ENCODE results near the gene SRSF9.

Gene SRSF9

GRCh38 chr12:120480211-120480610 lies 10.7 kb upstream of the SRSF9 start:
- no peak for FAIRE-seq
- DNase-seq (ENCODE audit: insufficient read length, low spot score), result no peak
- TF ChIP-seq, protein P1, sequence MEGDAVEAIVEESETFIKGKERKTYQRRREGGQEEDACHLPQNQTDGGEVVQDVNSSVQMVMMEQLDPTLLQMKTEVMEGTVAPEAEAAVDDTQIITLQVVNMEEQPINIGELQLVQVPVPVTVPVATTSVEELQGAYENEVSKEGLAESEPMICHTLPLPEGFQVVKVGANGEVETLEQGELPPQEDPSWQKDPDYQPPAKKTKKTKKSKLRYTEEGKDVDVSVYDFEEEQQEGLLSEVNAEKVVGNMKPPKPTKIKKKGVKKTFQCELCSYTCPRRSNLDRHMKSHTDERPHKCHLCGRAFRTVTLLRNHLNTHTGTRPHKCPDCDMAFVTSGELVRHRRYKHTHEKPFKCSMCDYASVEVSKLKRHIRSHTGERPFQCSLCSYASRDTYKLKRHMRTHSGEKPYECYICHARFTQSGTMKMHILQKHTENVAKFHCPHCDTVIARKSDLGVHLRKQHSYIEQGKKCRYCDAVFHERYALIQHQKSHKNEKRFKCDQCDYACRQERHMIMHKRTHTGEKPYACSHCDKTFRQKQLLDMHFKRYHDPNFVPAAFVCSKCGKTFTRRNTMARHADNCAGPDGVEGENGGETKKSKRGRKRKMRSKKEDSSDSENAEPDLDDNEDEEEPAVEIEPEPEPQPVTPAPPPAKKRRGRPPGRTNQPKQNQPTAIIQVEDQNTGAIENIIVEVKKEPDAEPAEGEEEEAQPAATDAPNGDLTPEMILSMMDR (IDR thresholded peaks at IDR 0.05; ENCODE audit: insufficient read depth, missing control alignments), result no peak

DNA sequence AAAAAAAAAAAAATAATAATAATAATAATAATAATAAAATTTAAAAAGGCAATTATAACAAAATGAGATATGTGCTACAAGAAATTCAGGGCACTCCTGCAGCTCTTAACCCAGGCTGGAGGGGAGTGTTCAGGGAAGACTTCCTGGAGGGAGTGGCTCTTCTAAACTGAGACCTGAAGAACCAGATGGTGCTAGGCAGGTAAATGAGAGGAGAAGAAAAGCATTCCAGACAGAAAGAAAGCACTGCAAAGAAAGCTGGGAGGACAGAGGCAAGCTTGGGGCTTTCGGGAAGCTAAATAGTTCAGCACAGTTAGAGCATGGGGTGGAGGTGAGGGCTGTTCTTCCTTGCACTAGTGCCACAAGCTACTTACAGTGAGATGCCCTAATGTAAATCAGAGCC lies 9.9 kb upstream of the SRSF9 start:
- TF ChIP-seq, protein P1 (IDR thresholded peaks at IDR 0.05; ENCODE audit: insufficient read depth, missing control alignments), result no peak
- FAIRE-seq, result no peak
- DNase-seq (ENCODE audit: insufficient read length, low spot score), result no peak

DNA sequence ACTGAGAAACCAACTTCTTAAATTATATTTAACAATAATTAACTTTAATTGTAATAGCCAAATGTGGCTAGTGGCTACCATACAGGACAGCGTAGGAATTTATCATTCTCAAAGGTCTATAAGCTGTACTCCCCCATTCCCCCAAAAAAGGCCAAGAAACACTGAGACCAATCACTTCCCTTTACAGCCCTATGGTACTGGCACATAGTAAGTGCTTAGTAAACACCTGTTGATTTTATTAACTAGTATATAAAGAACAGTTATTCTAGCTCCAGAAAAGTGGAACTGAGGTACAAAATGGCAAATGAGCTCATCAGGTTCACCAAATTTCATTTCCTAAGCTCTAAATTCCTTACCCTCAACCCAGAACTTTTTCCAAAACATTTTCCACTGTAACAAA lies 6.1 kb upstream of the SRSF9 start:
- TF ChIP-seq, protein P1 (IDR thresholded peaks at IDR 0.05; ENCODE audit: insufficient read depth, missing control alignments), result no peak
- no peak for FAIRE-seq
- DNase-seq (ENCODE audit: insufficient read length, low spot score), result no peak

- FAIRE-seq (no peak), DNase-seq (ENCODE audit: insufficient read length, low spot score) (no peak)
- TF ChIP-seq, protein P1 (IDR thresholded peaks at IDR 0.05; ENCODE audit: insufficient read depth, missing control alignments), result no peak
Measured at GRCh38 chr12:120474616-120474960, 5.0 kb upstream of the SRSF9 start.

DNA sequence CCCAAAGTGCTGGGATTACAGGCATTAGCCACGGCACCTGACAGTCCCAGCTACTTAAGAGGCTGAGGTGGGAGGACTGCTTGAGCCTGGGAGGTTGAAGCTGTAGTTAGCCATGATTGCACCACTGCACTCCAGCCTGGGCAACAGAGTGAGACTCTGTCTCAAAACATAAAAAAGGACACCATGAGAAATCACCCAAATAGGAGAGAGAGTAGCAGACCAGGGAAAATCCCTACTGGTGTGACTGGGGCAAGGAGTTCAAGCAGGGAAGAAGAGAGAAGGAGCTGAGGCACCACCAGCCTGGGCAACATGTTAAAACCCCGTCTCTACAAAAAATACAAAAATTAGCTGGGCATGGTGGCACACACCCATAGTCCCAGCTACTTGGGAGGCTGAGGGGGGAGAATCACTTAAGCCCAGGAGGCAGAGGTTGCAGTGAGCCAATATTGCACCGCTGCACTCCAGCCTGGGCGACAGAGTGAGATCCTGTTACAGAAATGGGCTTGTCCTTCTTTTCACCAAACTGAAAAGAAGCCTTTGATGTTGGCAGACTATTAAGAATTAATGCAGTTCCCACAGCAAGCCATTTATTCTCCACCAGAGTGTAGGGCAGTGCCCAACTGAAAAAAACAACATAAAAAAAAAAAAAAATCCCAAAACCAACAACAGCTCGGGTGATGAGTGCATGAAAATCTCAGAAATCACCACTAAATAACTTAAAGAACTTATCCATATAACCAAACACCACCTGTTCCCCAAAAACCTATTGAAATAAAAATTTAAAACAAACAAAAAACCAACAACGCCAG lies 4.5 kb upstream of the SRSF9 start:
- TF ChIP-seq, protein P1 (IDR thresholded peaks at IDR 0.05; ENCODE audit: insufficient read depth, missing control alignments), result no peak
- FAIRE-seq (no peak), DNase-seq (ENCODE audit: insufficient read length, low spot score) (no peak)

- FAIRE-seq (no peak), DNase-seq (ENCODE audit: insufficient read length, low spot score) (no peak)
- TF ChIP-seq, protein P1 (IDR thresholded peaks at IDR 0.05; ENCODE audit: insufficient read depth, missing control alignments), result no peak
Measured at GRCh38 chr12:120472521-120472920, 3.0 kb upstream of the SRSF9 start.

DNA sequence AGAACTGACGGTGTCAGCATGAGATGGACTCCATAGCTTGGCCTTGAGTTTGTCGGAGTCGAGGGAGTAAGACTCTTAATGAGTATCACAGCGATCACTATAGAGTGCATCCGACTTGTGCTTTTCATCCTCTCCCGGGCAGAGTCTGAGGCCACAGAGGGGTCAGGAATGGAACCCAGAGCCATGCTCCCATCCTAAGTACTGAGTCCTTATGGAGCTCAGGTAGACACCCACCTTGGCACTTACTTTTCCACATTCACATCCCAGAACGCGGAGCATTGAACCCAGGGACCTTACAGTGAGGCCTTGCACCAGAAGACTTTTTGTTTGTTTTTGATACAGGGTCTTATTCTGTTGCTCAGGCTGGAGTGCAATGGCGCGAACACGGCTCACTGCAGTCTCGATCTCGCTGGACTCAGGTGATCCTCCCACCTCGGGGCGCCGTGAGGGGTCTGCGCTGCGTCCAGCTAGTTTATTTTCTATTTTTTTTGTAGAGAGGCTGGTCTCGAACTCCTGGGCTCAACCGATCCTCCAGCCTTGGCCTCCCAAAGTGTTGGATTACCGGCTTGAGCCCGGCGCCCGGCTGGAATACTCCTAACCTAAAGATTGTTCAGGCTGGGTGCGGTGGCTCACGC lies 719 bp upstream of the SRSF9 start:
- DNase-seq (ENCODE audit: insufficient read length, low spot score) (no peak), FAIRE-seq (no peak)
- TF ChIP-seq, protein P1 (IDR thresholded peaks at IDR 0.05; ENCODE audit: insufficient read depth, missing control alignments), result no peak

All from D721Med (cell line).